Subcutaneous abdominal adipose tissue (tissue), 5 donors: ENCODE results near the gene BMPR1A.

Source experiments
- H3K27ac ChIP-seq: one replicate; pipeline ENCODE4 v1.7.0; 2013; ENCODE audit warnings: low read depth, mild to moderate bottlenecking, inconsistent platforms, low read length, moderate library complexity
- H3K27me3 ChIP-seq, 5 donors: one replicate each; pipeline ENCODE4 v1.7.0; 2013; ENCODE audit warnings: low read length in 5 of 5, inconsistent platforms in 1 of 5; ENCODE audit not compliant: control insufficient read depth in 5 of 5, insufficient read depth in 4 of 5
- H3K36me3 ChIP-seq, 5 donors: one replicate each; pipeline ENCODE4 v1.7.0; 2013; ENCODE audit warnings: low read length in 5 of 5; ENCODE audit not compliant: control insufficient read depth in 5 of 5, insufficient read depth in 5 of 5
- H3K4me1 ChIP-seq, 5 donors: one replicate each; pipeline ENCODE4 v1.7.0; 2013; ENCODE audit warnings: low read length in 5 of 5, mild to moderate bottlenecking in 3 of 5, moderate library complexity in 1 of 5; ENCODE audit not compliant: control insufficient read depth in 5 of 5, insufficient read depth in 5 of 5
- H3K4me3 ChIP-seq, 5 donors: one replicate each; pipeline ENCODE4 v1.7.0; 2013; ENCODE audit warnings: low read length in 5 of 5, low read depth in 1 of 5
- H3K9ac ChIP-seq, 5 donors: one replicate each; pipeline ENCODE4 v1.7.0; 2013; ENCODE audit warnings: low read length in 5 of 5, mild to moderate bottlenecking in 4 of 5, moderate library complexity in 3 of 5
- H3K9me3 ChIP-seq, 5 donors: one replicate each; pipeline ENCODE4 v1.7.0; 2013; ENCODE audit warnings: low read length in 5 of 5; ENCODE audit not compliant: control insufficient read depth in 5 of 5
- donor health status: healthy.
- donor health status: healthy.
- donor health status: healthy.
- donor health status: healthy.
- donor health status: healthy.

Gene BMPR1A

DNA sequence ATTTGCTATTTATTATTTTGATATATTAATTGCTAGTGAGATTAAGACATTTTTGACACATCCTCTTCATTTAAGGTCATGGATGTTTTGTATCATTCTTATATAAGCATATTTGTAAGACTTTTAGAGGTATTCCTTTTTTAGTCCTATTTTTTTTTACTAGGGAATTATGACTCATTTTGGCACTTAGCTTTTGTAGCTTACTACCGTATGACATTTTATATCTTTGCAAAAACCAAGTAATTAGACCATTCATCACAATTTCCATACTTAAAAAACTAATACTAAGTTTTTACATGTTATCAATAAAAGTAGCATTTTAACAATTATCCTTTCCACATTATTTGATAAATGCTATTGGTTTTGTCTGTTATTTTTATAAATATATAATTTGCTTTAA lies 41.6 kb downstream of the BMPR1A start:
- no peaks in the 10 kb centered on the region for H3K27me3 ChIP-seq
- no peak overlapping the region for H3K27ac ChIP-seq
- H3K36me3 ChIP-seq: peaks cover 0 to 3% (median 0%) of the 10 kb centered on the region in 5 donors
- H3K9me3 ChIP-seq: no peaks in the 10 kb centered on the region
- H3K9ac ChIP-seq: no peak overlapping the region
- H3K4me1 ChIP-seq: peaks cover 0 to 10% (median 3%) of the 10 kb centered on the region in 5 donors
- H3K4me3 ChIP-seq: no peak overlapping the region

DNA sequence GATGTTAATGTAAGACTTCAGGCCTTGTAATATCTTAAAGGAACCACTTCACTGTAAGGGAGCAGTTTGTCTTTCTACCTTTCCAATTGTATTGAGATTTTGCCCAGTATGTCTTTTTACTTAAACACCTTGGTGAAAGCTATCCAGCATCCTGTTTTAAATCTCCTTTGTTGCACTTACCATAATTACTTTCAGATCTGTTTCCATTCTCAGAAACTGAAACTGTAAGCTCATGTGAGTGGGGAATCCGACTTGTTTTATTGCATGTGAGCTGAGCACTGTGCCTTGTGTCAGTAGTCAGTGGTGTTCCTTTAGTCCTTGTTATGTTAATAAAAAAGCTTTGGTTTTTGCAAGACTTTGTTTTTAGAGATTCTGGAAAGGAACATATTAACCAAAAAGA lies 42.2 kb downstream of the BMPR1A start:
- Histone ChIP-seq H3K36me3 (peaks cover 0 to 3% (median 0%) of the 10 kb centered on the region in 5 donors), H3K9ac (no peak overlapping the region), H3K4me3 (no peak overlapping the region), H3K27me3 (no peaks in the 10 kb centered on the region), H3K4me1 (peaks cover 0 to 10% (median 3%) of the 10 kb centered on the region in 5 donors), H3K27ac (no peak overlapping the region), H3K9me3 (no peaks in the 10 kb centered on the region)

DNA sequence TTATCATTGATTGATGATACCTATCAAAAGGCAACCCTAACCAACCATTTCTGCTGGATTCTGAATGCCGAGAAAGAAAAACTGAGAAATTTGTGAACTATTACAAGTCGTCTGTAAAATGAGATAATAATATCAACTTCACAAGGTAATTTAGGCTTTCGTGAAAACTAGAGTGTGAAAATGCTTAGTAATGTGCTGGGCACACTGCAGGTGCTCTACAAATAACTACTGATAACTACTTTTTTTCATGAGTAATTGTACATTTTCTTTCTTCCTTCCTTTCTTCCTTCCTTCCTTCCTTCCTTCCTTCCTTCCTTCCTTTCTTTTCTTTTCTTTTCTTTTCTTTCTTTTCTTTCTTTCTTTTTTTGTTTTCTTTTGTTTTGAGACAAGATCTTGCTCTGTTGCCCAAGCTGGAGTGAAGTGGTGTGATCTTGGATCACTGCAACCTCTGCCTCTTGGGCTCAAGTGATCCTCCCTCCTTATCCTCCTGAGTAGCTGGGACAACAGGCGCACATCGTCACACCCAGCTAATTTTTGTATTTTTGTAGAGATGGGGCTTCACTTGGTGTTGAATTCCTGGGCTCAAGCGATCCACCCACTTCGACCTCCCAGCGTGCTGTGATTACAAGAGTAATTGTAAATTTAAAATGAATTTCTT lies 42.9 kb downstream of the BMPR1A start:
- Histone ChIP-seq H3K27me3 (no peaks in the 10 kb centered on the region), H3K4me1 (peaks cover 0 to 10% (median 3%) of the 10 kb centered on the region in 5 donors), H3K9ac (no peak overlapping the region), H3K27ac (no peak overlapping the region), H3K36me3 (no peaks in the 10 kb centered on the region), H3K4me3 (no peak overlapping the region), H3K9me3 (no peaks in the 10 kb centered on the region)

DNA sequence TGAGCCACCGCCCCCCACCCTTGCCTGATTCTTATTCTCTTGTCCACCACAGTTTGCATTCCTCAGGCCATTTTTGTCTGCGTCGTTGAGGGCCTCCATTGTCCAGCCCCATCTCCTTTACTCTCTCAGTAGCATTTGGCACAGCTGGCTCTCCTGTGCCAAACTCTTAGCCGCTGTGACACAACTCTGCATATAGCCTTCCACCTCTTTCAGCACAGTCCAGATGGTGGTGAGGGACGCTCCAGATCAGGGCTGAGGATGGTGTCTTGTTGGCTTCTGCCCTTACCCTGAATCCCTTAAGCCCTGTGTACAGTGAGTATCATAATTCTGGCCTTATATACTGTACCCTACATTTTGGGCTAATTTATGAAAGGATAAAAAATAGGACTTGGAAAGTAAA lies 45.6 kb downstream of the BMPR1A start:
- Histone ChIP-seq H3K9ac (no peak overlapping the region), H3K4me1 (peaks cover 0 to 10% (median 3%) of the 10 kb centered on the region in 5 donors), H3K36me3 (no peaks in the 10 kb centered on the region), H3K27me3 (no peaks in the 10 kb centered on the region), H3K4me3 (no peak overlapping the region), H3K27ac (no peak overlapping the region), H3K9me3 (no peaks in the 10 kb centered on the region)

DNA sequence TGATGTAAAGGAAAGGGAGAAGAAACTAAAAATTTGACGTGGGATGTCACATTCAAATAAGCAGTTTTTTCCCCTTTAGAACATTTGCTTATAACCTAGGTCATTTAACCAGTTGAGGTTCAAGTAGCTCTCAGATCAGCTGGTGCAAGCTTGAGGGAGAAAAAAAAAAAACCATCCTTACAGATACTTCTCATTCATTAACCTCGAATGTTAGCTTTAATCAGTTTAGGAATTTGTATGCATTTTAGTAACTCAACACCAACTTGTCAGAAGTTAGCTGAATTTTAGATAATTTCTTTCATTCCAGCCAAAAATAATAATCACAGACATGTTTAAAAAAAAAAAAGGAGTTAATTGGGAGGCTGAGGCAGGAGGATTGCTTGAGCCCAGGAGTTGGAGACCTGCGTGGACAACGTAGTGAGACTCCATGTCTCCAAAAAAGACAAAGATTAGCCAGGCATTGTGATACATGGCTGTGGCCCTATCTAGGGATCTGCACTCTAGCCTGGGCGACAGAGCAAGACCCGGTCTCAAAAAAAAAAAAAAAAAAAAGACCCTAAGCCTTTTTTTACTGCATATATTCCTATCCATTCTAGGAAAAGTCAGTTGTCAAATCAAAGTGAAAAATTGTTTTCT lies 46.2 kb downstream of the BMPR1A start:
- Histone ChIP-seq H3K9ac (no peak overlapping the region), H3K4me1 (peaks cover 0 to 10% (median 3%) of the 10 kb centered on the region in 5 donors), H3K27ac (no peak overlapping the region), H3K27me3 (no peaks in the 10 kb centered on the region), H3K36me3 (no peaks in the 10 kb centered on the region), H3K4me3 (no peak overlapping the region), H3K9me3 (no peaks in the 10 kb centered on the region)

DNA sequence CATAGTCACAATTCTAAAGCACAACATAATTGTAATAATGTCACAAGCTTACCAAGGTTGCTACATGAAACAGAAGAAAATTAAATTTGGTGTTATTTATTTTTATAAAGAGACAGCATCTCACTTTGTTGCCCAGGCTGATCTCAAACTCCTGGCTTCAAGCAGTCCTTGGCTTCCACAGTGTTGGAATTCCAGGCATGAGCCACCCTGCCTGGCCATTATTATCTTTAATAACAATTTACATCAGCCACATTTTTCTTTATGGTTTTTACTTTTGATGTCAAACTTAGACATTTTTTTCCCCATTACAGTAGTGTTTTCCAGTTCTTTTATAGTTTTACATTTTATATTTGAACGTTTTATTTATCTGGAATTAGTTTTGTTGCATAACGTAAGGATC lies 46.7 kb downstream of the BMPR1A start:
- Histone ChIP-seq H3K27me3 (no peaks in the 10 kb centered on the region), H3K9me3 (no peaks in the 10 kb centered on the region), H3K4me1 (peaks cover 0 to 10% (median 3%) of the 10 kb centered on the region in 5 donors), H3K9ac (no peak overlapping the region), H3K4me3 (no peak overlapping the region), H3K27ac (no peak overlapping the region), H3K36me3 (no peaks in the 10 kb centered on the region)

DNA sequence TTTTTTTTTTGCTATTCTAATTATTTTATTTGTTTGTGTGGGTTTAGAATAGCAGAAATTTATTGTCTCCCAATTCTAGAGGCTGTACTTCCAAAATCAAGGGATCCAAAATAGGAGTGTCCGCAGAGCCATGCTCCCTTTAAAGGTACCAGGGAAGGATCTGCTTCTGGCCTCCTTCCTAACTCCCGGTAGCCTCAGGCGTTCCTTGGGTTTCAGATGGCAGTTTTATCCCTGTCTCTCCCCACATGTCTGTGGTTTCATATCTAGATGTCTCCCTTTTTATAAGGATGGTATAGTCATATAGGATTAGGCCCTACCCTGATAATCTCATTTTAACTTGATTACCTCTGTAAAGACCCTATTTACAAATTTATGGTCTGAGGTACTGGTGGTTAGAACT lies 48.4 kb downstream of the BMPR1A start:
- Histone ChIP-seq H3K9me3 (no peaks in the 10 kb centered on the region), H3K36me3 (no peaks in the 10 kb centered on the region), H3K27ac (no peak overlapping the region), H3K4me1 (no peaks in the 10 kb centered on the region), H3K4me3 (no peak overlapping the region), H3K27me3 (no peaks in the 10 kb centered on the region), H3K9ac (peak overlapping the region in 1 of 5 donors; percentile 32)

DNA sequence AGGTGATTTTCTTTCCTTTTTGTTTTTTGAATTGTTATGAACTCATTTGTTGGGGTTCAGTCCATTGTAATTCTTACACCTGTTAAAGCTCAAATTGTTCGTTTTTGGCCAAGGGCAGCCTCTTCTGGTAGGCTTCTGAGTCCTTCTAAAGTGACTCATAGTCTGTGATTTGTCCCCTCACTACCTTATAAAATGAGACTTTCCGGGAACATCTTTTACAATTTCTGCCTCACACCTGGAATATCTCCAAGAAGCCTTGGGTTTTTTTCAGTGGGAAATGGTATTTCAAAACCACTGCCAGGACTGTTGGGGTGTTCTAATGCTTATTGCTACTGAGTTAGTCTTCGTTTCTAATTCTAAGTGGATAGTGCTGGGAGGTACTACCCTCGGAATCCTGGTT lies 56.7 kb downstream of the BMPR1A start:
- Histone ChIP-seq H3K36me3 (no peaks in the 10 kb centered on the region), H3K9me3 (no peaks in the 10 kb centered on the region), H3K27me3 (no peaks in the 10 kb centered on the region), H3K9ac (no peak overlapping the region), H3K4me3 (no peak overlapping the region), H3K27ac (peak overlapping the region; percentile 73), H3K4me1 (peaks cover 0 to 24% (median 17%) of the 10 kb centered on the region in 5 donors)

DNA sequence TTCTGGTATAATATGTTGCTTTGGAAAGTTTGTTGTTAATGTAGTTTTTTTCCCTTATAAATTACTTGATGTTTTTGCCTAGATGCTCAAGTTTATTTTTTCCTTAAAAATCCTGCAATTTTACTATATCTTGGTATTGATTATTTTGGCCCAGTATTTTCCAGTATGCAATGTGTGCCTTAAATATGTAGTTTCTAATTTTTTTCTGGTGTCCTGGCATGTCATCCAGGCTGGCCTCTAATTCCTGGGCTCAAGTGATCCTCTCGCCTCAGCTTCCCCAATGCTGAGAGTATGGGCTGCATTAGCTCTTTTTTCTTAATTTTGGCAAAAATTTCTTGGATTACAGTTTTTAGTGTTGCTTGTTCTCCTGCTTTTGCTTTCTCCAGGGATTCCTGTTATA lies 57.6 kb downstream of the BMPR1A start:
- Histone ChIP-seq H3K4me3 (no peak overlapping the region), H3K27ac (peak overlapping the region; percentile 73)

DNA sequence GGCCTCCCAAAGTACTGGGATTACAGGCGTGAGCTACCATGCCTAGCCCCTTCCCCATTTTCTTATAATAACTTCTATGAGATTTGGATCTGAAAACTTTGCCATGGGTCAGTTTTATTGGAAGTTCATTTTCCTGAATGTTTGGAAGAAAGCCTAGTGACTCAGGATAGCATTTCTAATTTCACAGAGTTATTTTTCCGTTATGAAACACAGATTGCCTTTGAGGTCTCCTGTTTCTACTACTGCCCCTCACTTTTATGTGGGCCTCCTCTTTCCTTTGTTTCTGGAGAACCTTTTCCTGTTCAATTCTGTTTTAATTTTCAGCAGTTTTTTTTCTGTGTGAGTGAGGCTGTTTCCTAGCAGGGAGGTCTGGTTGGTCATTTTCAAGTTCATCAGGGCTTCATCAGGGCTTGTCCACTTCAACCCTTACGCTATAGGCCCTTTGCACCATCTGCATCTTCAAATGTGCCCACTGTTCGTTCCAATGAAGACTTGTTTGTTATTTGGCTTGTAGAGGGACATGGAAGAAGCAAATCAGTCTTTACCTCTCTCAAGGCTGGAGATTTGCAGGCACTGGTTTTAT lies 58.7 kb downstream of the BMPR1A start:
- Histone ChIP-seq H3K4me1 (peaks cover 0 to 24% (median 17%) of the 10 kb centered on the region in 5 donors), H3K27me3 (no peaks in the 10 kb centered on the region), H3K9ac (peak overlapping the region in 1 of 5 donors; percentile 59), H3K9me3 (no peaks in the 10 kb centered on the region), H3K27ac (peak overlapping the region; percentile 73), H3K36me3 (no peaks in the 10 kb centered on the region), H3K4me3 (no peak overlapping the region)

More for the DNA sequence above, 57.6 kb downstream of the BMPR1A start:
- Histone ChIP-seq H3K4me1 (peaks cover 0 to 24% (median 17%) of the 10 kb centered on the region in 5 donors), H3K9me3 (no peaks in the 10 kb centered on the region), H3K36me3 (no peaks in the 10 kb centered on the region), H3K27me3 (no peaks in the 10 kb centered on the region), H3K9ac (no peak overlapping the region)
